ENCODE measurements around the gene CERCAM. TPM values are rescaled to one million over a fixed set of nuclear protein-coding genes. Genes with fewer than 3 reads are reported as not detected.

The CERCAM gene
- total and polyA plus RNA-seq, 4 donors = 1.1 to 2.9 (median 1.8) TPM

GRCh38 chr9:128383007-128383753 lies 37.5 kb upstream of the CERCAM start:
- H3K9me3 ChIP-seq (ENCODE audit: control insufficient read depth in 4 of 4, low read length in 3 of 4) = no peaks in the 10 kb centered on the region
- H3K27ac ChIP-seq (ENCODE audit: low read depth in 1 of 2, low read length in 2 of 2) = no peak overlapping the region
- DNase-seq (ENCODE audit: low spot score) = no peak
- H3K4me3 ChIP-seq (ENCODE audit: low read depth in 1 of 3, low read length in 3 of 3) = no peak overlapping the region
- H3K36me3 ChIP-seq (ENCODE audit: control insufficient read depth in 4 of 4, insufficient read depth in 3 of 4, low read depth in 1 of 4, low read length in 3 of 4) = peaks cover 6 to 44% (median 20%) of the 10 kb centered on the region in 4 donors
- 94% methylated on average over 9 of the region's 9 CpGs for WGBS
- H3K4me1 ChIP-seq (ENCODE audit: control insufficient read depth in 4 of 4, insufficient read depth in 4 of 4, low read length in 3 of 4) = no peaks in the 10 kb centered on the region
- no peak overlapping the region for H3K9ac ChIP-seq (ENCODE audit: low read depth in 1 of 2, low read length in 2 of 2)
- TF ChIP-seq MAX (IDR thresholded peaks at IDR 0.05) = no peak
- TF ChIP-seq HNF4G (IDR thresholded peaks at IDR 0.05) = no peak
- no peak for TF ChIP-seq ATF3 (IDR thresholded peaks at IDR 0.05)
- TF ChIP-seq FOXA2 (IDR thresholded peaks at IDR 0.05) = no peak
- no peak for TF ChIP-seq SP1 (IDR thresholded peaks at IDR 0.05)
- TF ChIP-seq RAD21 (IDR thresholded peaks at IDR 0.05) = no peak
- no peak for TF ChIP-seq FOXA1 (IDR thresholded peaks at IDR 0.05)
- no peak for TF ChIP-seq ZBTB33 (IDR thresholded peaks at IDR 0.05)
- H3K27me3 ChIP-seq (ENCODE audit: control insufficient read depth in 4 of 4, insufficient read depth in 4 of 4, low read length in 3 of 4) = no peaks in the 10 kb centered on the region

- no peak for TF ChIP-seq CTCF (IDR thresholded peaks at IDR 0.05; ENCODE audit: low read depth, low read length, missing input control)
- TF ChIP-seq TAF1 (conservative IDR thresholded peaks at IDR 0.05) = no peak
- TF ChIP-seq REST (IDR thresholded peaks at IDR 0.05) = no peak
- TF ChIP-seq RXRA (IDR thresholded peaks at IDR 0.05) = no peak
- no peak for TF ChIP-seq ZBTB33 (IDR thresholded peaks at IDR 0.05)
- TF ChIP-seq ATF3 (IDR thresholded peaks at IDR 0.05) = no peak
- TF ChIP-seq SP1 (IDR thresholded peaks at IDR 0.05) = no peak
- TF ChIP-seq NR2F2 (IDR thresholded peaks at IDR 0.05) = no peak
- no peak for TF ChIP-seq RAD21 (IDR thresholded peaks at IDR 0.05)
- TF ChIP-seq MAX (IDR thresholded peaks at IDR 0.05) = no peak
- TF ChIP-seq GABPA (IDR thresholded peaks at IDR 0.05 in 1 of 2, conservative IDR thresholded peaks at IDR 0.05 in 1 of 2) = no peak
- TF ChIP-seq FOXA1 (IDR thresholded peaks at IDR 0.05) = no peak
- TF ChIP-seq EGR1 (IDR thresholded peaks at IDR 0.05; ENCODE audit: low read depth in 2 of 2) = no peak
- TF ChIP-seq YY1 (IDR thresholded peaks at IDR 0.05) = no peak
- TF ChIP-seq FOXA2 (IDR thresholded peaks at IDR 0.05) = no peak
- no peak for TF ChIP-seq HNF4G (IDR thresholded peaks at IDR 0.05)
- Histone ChIP-seq H3K4me1 (ENCODE audit: control insufficient read depth in 4 of 4, insufficient read depth in 4 of 4, low read length in 3 of 4) (no peaks in the 10 kb centered on the region), H3K36me3 (ENCODE audit: control insufficient read depth in 4 of 4, insufficient read depth in 3 of 4, low read depth in 1 of 4, low read length in 3 of 4) (peaks cover 4 to 50% (median 23%) of the 10 kb centered on the region in 4 donors), H3K27ac (ENCODE audit: low read depth in 1 of 2, low read length in 2 of 2) (no peak overlapping the region), H3K4me3 (ENCODE audit: low read depth in 1 of 3, low read length in 3 of 3) (no peak overlapping the region), H3K9ac (ENCODE audit: low read depth in 1 of 2, low read length in 2 of 2) (no peak overlapping the region), H3K9me3 (ENCODE audit: control insufficient read depth in 4 of 4, low read length in 3 of 4) (no peaks in the 10 kb centered on the region), H3K27me3 (ENCODE audit: control insufficient read depth in 4 of 4, insufficient read depth in 4 of 4, low read length in 3 of 4) (no peaks in the 10 kb centered on the region)
- 94% methylated on average over 8 of the region's 8 CpGs for WGBS
- no peak for DNase-seq (ENCODE audit: low spot score)
Measured at GRCh38 chr9:128383791-128384190, 36.9 kb upstream of the CERCAM start.

All from liver (tissue), 9 donors.